Measurements from ENCODE around the gene SKOR2.

SKOR2 gene

GRCh38 chr18:47264308-47264700, 12.8 kb upstream of the SKOR2 start:
- no peak overlapping the region for H2BK120ac ChIP-seq (ENCODE audit: insufficient read depth, low read length, poor library complexity)
- no peak overlapping the region for H4K91ac ChIP-seq (ENCODE audit: low read depth, low read length)
- H4K8ac ChIP-seq (ENCODE audit: low read depth, low read length) = no peak overlapping the region
- no CpG with 5 or more reads among the region's 10 CpGs for WGBS (ENCODE audit: extremely low coverage, insufficient coverage, insufficient read length)
- H3K4me1 ChIP-seq (ENCODE audit: control insufficient read depth in 1 of 2, insufficient read depth in 2 of 2, low read length in 2 of 2) = peaks cover 7 to 11% of the 10 kb centered on the region in 2 experiments
- H3K4me2 ChIP-seq (ENCODE audit: low read length) = peak overlapping the region; percentile 56
- H3K23ac ChIP-seq (ENCODE audit: low read length) = no peak overlapping the region
- no peak overlapping the region for H2BK12ac ChIP-seq (ENCODE audit: low read length)
- no peak overlapping the region for H2AFZ ChIP-seq (ENCODE audit: insufficient read depth, low read length, poor library complexity)
- H3K9ac ChIP-seq (ENCODE audit: low read length) = no peak overlapping the region
- no peaks in the 10 kb centered on the region for H3K79me1 ChIP-seq (ENCODE audit: low read length)
- DNase-seq = no peak
- no peak overlapping the region for H3K14ac ChIP-seq (ENCODE audit: low read length)
- H2BK5ac ChIP-seq (ENCODE audit: low read depth, low read length, poor library complexity) = no peak overlapping the region
- no peak overlapping the region for H3K4ac ChIP-seq (ENCODE audit: low read depth, low read length)
- H3K9me3 ChIP-seq (ENCODE audit: insufficient read depth, low read depth, low read length) = peaks cover 13% of the 10 kb centered on the region
- H4K12ac ChIP-seq (ENCODE audit: low read depth, low read length) = no peak overlapping the region
- no peak overlapping the region for H3K4me3 ChIP-seq (ENCODE audit: low read depth, low read length)
- no peak overlapping the region for H3K27ac ChIP-seq (ENCODE audit: low read depth, low read length)
- H3K79me2 ChIP-seq (ENCODE audit: control insufficient read depth, insufficient read depth, low read length, poor library complexity) = no peaks in the 10 kb centered on the region
- H3K18ac ChIP-seq (ENCODE audit: low read length) = no peak overlapping the region
- no peak overlapping the region for H2AK5ac ChIP-seq (ENCODE audit: low read length)
- H3K27me3 ChIP-seq (ENCODE audit: insufficient read depth, low read length) = peaks cover 50% of the 10 kb centered on the region
- no peaks in the 10 kb centered on the region for H3K36me3 ChIP-seq (ENCODE audit: control insufficient read depth in 1 of 2, insufficient read depth in 2 of 2, low read length in 2 of 2)

GRCh38 chr18:47263430-47264307, 12.2 kb upstream of the SKOR2 start:
- H3K23ac ChIP-seq (ENCODE audit: low read length) = no peak overlapping the region
- H3K9me3 ChIP-seq (ENCODE audit: insufficient read depth, low read depth, low read length) = peaks cover 13% of the 10 kb centered on the region
- no peak overlapping the region for H3K14ac ChIP-seq (ENCODE audit: low read length)
- H3K27ac ChIP-seq (ENCODE audit: low read depth, low read length) = no peak overlapping the region
- no peak overlapping the region for H2AK5ac ChIP-seq (ENCODE audit: low read length)
- no peak overlapping the region for H4K12ac ChIP-seq (ENCODE audit: low read depth, low read length)
- no peaks in the 10 kb centered on the region for H3K79me2 ChIP-seq (ENCODE audit: control insufficient read depth, insufficient read depth, low read length, poor library complexity)
- peak overlapping the region; percentile 15 for H2AFZ ChIP-seq (ENCODE audit: insufficient read depth, low read length, poor library complexity)
- no peak overlapping the region for H4K8ac ChIP-seq (ENCODE audit: low read depth, low read length)
- H3K4me2 ChIP-seq (ENCODE audit: low read length) = peak overlapping the region; percentile 56
- no peaks in the 10 kb centered on the region for H3K79me1 ChIP-seq (ENCODE audit: low read length)
- H3K9ac ChIP-seq (ENCODE audit: low read length) = no peak overlapping the region
- WGBS (ENCODE audit: extremely low coverage, insufficient coverage, insufficient read length) = no CpG with 5 or more reads among the region's 69 CpGs
- no peaks in the 10 kb centered on the region for H3K36me3 ChIP-seq (ENCODE audit: control insufficient read depth in 1 of 2, insufficient read depth in 2 of 2, low read length in 2 of 2)
- no peak overlapping the region for H3K4ac ChIP-seq (ENCODE audit: low read depth, low read length)
- no peak overlapping the region for H3K18ac ChIP-seq (ENCODE audit: low read length)
- DNase-seq = no peak
- no peak overlapping the region for H2BK120ac ChIP-seq (ENCODE audit: insufficient read depth, low read length, poor library complexity)
- peak overlapping the region; percentile 14 for H3K4me3 ChIP-seq (ENCODE audit: low read depth, low read length)
- H3K27me3 ChIP-seq (ENCODE audit: insufficient read depth, low read length) = peaks cover 51% of the 10 kb centered on the region
- H2BK12ac ChIP-seq (ENCODE audit: low read length) = no peak overlapping the region
- H3K4me1 ChIP-seq (ENCODE audit: control insufficient read depth in 1 of 2, insufficient read depth in 2 of 2, low read length in 2 of 2) = peaks cover 7 to 11% of the 10 kb centered on the region in 2 experiments
- H2BK5ac ChIP-seq (ENCODE audit: low read depth, low read length, poor library complexity) = no peak overlapping the region
- H4K91ac ChIP-seq (ENCODE audit: low read depth, low read length) = no peak overlapping the region

GRCh38 chr18:47263150-47263429, 11.6 kb upstream of the SKOR2 start:
- Histone ChIP-seq H3K27me3 (ENCODE audit: insufficient read depth, low read length) (peaks cover 52% of the 10 kb centered on the region), H2BK120ac (ENCODE audit: insufficient read depth, low read length, poor library complexity) (no peak overlapping the region), H3K79me1 (ENCODE audit: low read length) (no peaks in the 10 kb centered on the region), H3K4me2 (ENCODE audit: low read length) (peak overlapping the region; percentile 56), H3K14ac (ENCODE audit: low read length) (no peak overlapping the region), H2AFZ (ENCODE audit: insufficient read depth, low read length, poor library complexity) (peak overlapping the region; percentile 15), H2BK12ac (ENCODE audit: low read length) (no peak overlapping the region), H4K12ac (ENCODE audit: low read depth, low read length) (no peak overlapping the region), H3K23ac (ENCODE audit: low read length) (no peak overlapping the region), H3K9me3 (ENCODE audit: insufficient read depth, low read depth, low read length) (peaks cover 13% of the 10 kb centered on the region), H4K8ac (ENCODE audit: low read depth, low read length) (no peak overlapping the region), H2BK5ac (ENCODE audit: low read depth, low read length, poor library complexity) (no peak overlapping the region), H3K18ac (ENCODE audit: low read length) (no peak overlapping the region), H4K91ac (ENCODE audit: low read depth, low read length) (no peak overlapping the region), H2AK5ac (ENCODE audit: low read length) (no peak overlapping the region), H3K9ac (ENCODE audit: low read length) (no peak overlapping the region), H3K4me3 (ENCODE audit: low read depth, low read length) (no peak overlapping the region), H3K4ac (ENCODE audit: low read depth, low read length) (no peak overlapping the region), H3K4me1 (ENCODE audit: control insufficient read depth in 1 of 2, insufficient read depth in 2 of 2, low read length in 2 of 2) (peaks cover 7 to 11% of the 10 kb centered on the region in 2 experiments), H3K36me3 (ENCODE audit: control insufficient read depth in 1 of 2, insufficient read depth in 2 of 2, low read length in 2 of 2) (no peaks in the 10 kb centered on the region), H3K79me2 (ENCODE audit: control insufficient read depth, insufficient read depth, low read length, poor library complexity) (no peaks in the 10 kb centered on the region), H3K27ac (ENCODE audit: low read depth, low read length) (no peak overlapping the region)
- no CpG with 5 or more reads among the region's 16 CpGs for WGBS (ENCODE audit: extremely low coverage, insufficient coverage, insufficient read length)
- DNase-seq = no peak

GRCh38 chr18:47262301-47263149, 11.1 kb upstream of the SKOR2 start:
- no peak overlapping the region for H3K4ac ChIP-seq (ENCODE audit: low read depth, low read length)
- no peak overlapping the region for H3K4me2 ChIP-seq (ENCODE audit: low read length)
- no peak overlapping the region for H3K23ac ChIP-seq (ENCODE audit: low read length)
- no peak overlapping the region for H2BK5ac ChIP-seq (ENCODE audit: low read depth, low read length, poor library complexity)
- H4K91ac ChIP-seq (ENCODE audit: low read depth, low read length) = no peak overlapping the region
- H2BK12ac ChIP-seq (ENCODE audit: low read length) = no peak overlapping the region
- H2BK120ac ChIP-seq (ENCODE audit: insufficient read depth, low read length, poor library complexity) = no peak overlapping the region
- peaks cover 13% of the 10 kb centered on the region for H3K9me3 ChIP-seq (ENCODE audit: insufficient read depth, low read depth, low read length)
- no peak for DNase-seq
- H3K79me1 ChIP-seq (ENCODE audit: low read length) = no peaks in the 10 kb centered on the region
- no peaks in the 10 kb centered on the region for H3K36me3 ChIP-seq (ENCODE audit: control insufficient read depth in 1 of 2, insufficient read depth in 2 of 2, low read length in 2 of 2)
- H3K79me2 ChIP-seq (ENCODE audit: control insufficient read depth, insufficient read depth, low read length, poor library complexity) = no peaks in the 10 kb centered on the region
- no peak overlapping the region for H3K4me3 ChIP-seq (ENCODE audit: low read depth, low read length)
- peak overlapping the region; percentile 17 for H2AFZ ChIP-seq (ENCODE audit: insufficient read depth, low read length, poor library complexity)
- H3K9ac ChIP-seq (ENCODE audit: low read length) = no peak overlapping the region
- H4K8ac ChIP-seq (ENCODE audit: low read depth, low read length) = no peak overlapping the region
- no peak overlapping the region for H3K27ac ChIP-seq (ENCODE audit: low read depth, low read length)
- no CpG with 5 or more reads among the region's 38 CpGs for WGBS (ENCODE audit: extremely low coverage, insufficient coverage, insufficient read length)
- no peak overlapping the region for H4K12ac ChIP-seq (ENCODE audit: low read depth, low read length)
- no peak overlapping the region for H3K14ac ChIP-seq (ENCODE audit: low read length)
- no peak overlapping the region for H2AK5ac ChIP-seq (ENCODE audit: low read length)
- no peak overlapping the region for H3K18ac ChIP-seq (ENCODE audit: low read length)
- peaks cover 52% of the 10 kb centered on the region for H3K27me3 ChIP-seq (ENCODE audit: insufficient read depth, low read length)
- H3K4me1 ChIP-seq (ENCODE audit: control insufficient read depth in 1 of 2, insufficient read depth in 2 of 2, low read length in 2 of 2) = peaks cover 7 to 11% of the 10 kb centered on the region in 2 experiments

All from trophoblast cell (in vitro differentiated cells and primary cell).